ENCODE measurements around the gene MOCOS. TPM values are rescaled to one million over a fixed set of nuclear protein-coding genes. Genes with fewer than 3 reads are reported as not detected.

The MOCOS gene
- total RNA-seq, 1 experiment from 2014 or later: 3.0 TPM

- in situ Hi-C loops (cut with HindIII; ENCODE audit: low pct_unique_long_range_greater_than_20kb, low sequenced_read_pairs): no loop called here
- ATAC-seq (no peak), DNase-seq (ENCODE audit: low read depth, low spot score) (no peak)
- Histone ChIP-seq H3K27ac (ENCODE audit: low read length) (no peak overlapping the region), H3K9me3 (ENCODE audit: control insufficient read depth, insufficient read depth, low read depth, low read length) (no peaks in the 10 kb centered on the region), H3K4me1 (ENCODE audit: control insufficient read depth, insufficient read depth, low read length) (peaks cover 41% of the 10 kb centered on the region), H3K4me3 (ENCODE audit: low read depth in 2 of 2, low read length in 2 of 2) (no peak overlapping the region), H3K27me3 (ENCODE audit: control insufficient read depth, insufficient read depth, low read length) (no peaks in the 10 kb centered on the region), H3K36me3 (ENCODE audit: control insufficient read depth, insufficient read depth, low read length) (no peaks in the 10 kb centered on the region)
- POLR2A ChIA-PET: no interaction called here
- CTCF ChIA-PET: no interaction called here
- intact Hi-C loops (cut with micrococcal nuclease; ENCODE audit: unreplicated experiment): no loop called here
- no TSS peak for BruUV-seq (replicated peaks)
- no peak for TF ChIP-seq SIN3A (IDR thresholded peaks at IDR 0.05; ENCODE audit: borderline replicate concordance, insufficient read depth, low read depth, low read length)
- no peak for TF ChIP-seq POLR2AphosphoS5 (IDR thresholded peaks at IDR 0.05; ENCODE audit: low read depth, low read length)
- no peak for TF ChIP-seq REST (IDR thresholded peaks at IDR 0.05; ENCODE audit: insufficient read depth in 1 of 2, low read depth in 2 of 2, low read length in 1 of 2)
- TF ChIP-seq CTCF (IDR thresholded peaks at IDR 0.05): no peak
- no peak for TF ChIP-seq TCF7L2 (IDR thresholded peaks at IDR 0.05; ENCODE audit: low read depth, low read length)
These were observed 114.6 kb downstream of the MOCOS start for GRCh38 chr18:36301884-36302283.

GRCh38 chr18:36302676-36303075, 115.4 kb downstream of the MOCOS start:
- ATAC-seq: no peak
- intact Hi-C loops (cut with micrococcal nuclease; ENCODE audit: unreplicated experiment) (no loop called here), in situ Hi-C loops (cut with HindIII; ENCODE audit: low pct_unique_long_range_greater_than_20kb, low sequenced_read_pairs) (no loop called here)
- Histone ChIP-seq H3K27me3 (ENCODE audit: control insufficient read depth, insufficient read depth, low read length) (no peaks in the 10 kb centered on the region), H3K27ac (ENCODE audit: low read length) (no peak overlapping the region), H3K4me3 (ENCODE audit: low read depth in 2 of 2, low read length in 2 of 2) (no peak overlapping the region), H3K36me3 (ENCODE audit: control insufficient read depth, insufficient read depth, low read length) (no peaks in the 10 kb centered on the region), H3K4me1 (ENCODE audit: control insufficient read depth, insufficient read depth, low read length) (peaks cover 47% of the 10 kb centered on the region), H3K9me3 (ENCODE audit: control insufficient read depth, insufficient read depth, low read depth, low read length) (no peaks in the 10 kb centered on the region)
- no TSS peak for BruUV-seq (replicated peaks)
- no peak for TF ChIP-seq CTCF (IDR thresholded peaks at IDR 0.05)
- no peak for TF ChIP-seq REST (IDR thresholded peaks at IDR 0.05; ENCODE audit: insufficient read depth in 1 of 2, low read depth in 2 of 2, low read length in 1 of 2)
- no peak for TF ChIP-seq SIN3A (IDR thresholded peaks at IDR 0.05; ENCODE audit: borderline replicate concordance, insufficient read depth, low read depth, low read length)
- TF ChIP-seq TCF7L2 (IDR thresholded peaks at IDR 0.05; ENCODE audit: low read depth, low read length): no peak
- no peak for TF ChIP-seq POLR2AphosphoS5 (IDR thresholded peaks at IDR 0.05; ENCODE audit: low read depth, low read length)
- CTCF ChIA-PET: no interaction called here
- POLR2A ChIA-PET: no interaction called here
- no peak for DNase-seq (ENCODE audit: low read depth, low spot score)
